Measurements from ENCODE around the gene GALNT10.

GRCh38 chr5:154242442-154242841 lies 51.9 kb downstream of the GALNT10 start:
- TF ChIP-seq POLR2AphosphoS5 (IDR thresholded peaks at IDR 0.05; ENCODE audit: low read depth) (no peak), CTCF (IDR thresholded peaks at IDR 0.05; ENCODE audit: insufficient read depth, low read length) (no peak), REST (IDR thresholded peaks at IDR 0.05; ENCODE audit: insufficient replicate concordance, low read depth) (no peak)

Measured in HL-60 (cell line).